HUES48 (cell line): Measurements from ENCODE around the gene IL10RB.

Experiments used
- H3K27ac ChIP-seq: one replicate; pipeline ENCODE4 v1.7.0; 2013; ENCODE audit warnings: low read depth, low read length, inconsistent platforms
- H3K27me3 ChIP-seq: 2 replicates; pipeline ENCODE4 v1.6.1; 2013; ENCODE audit warnings: mild to moderate bottlenecking, low read length; ENCODE audit not compliant: control insufficient read depth, insufficient read depth
- H3K36me3 ChIP-seq: 2 replicates; pipeline ENCODE4 v1.6.1; 2013; ENCODE audit warnings: low read length; ENCODE audit not compliant: control insufficient read depth, insufficient read depth
- H3K4me1 ChIP-seq: 2 replicates; pipeline ENCODE4 v1.6.1; 2013; ENCODE audit warnings: mild to moderate bottlenecking, low read length; ENCODE audit not compliant: control insufficient read depth, insufficient read depth
- H3K4me3 ChIP-seq: 2 replicates; pipeline ENCODE4 v1.5.1; 2013; ENCODE audit warnings: mild to moderate bottlenecking, low read depth, low read length
- H3K9ac ChIP-seq: 2 replicates; pipeline ENCODE4 v1.6.1; 2013; ENCODE audit warnings: mild to moderate bottlenecking, low read depth, low read length, moderate library complexity
- H3K9me3 ChIP-seq: 2 replicates; pipeline ENCODE4 v1.6.1; 2013; ENCODE audit warnings: low read length; ENCODE audit not compliant: control insufficient read depth, insufficient read depth

The IL10RB gene

DNA sequence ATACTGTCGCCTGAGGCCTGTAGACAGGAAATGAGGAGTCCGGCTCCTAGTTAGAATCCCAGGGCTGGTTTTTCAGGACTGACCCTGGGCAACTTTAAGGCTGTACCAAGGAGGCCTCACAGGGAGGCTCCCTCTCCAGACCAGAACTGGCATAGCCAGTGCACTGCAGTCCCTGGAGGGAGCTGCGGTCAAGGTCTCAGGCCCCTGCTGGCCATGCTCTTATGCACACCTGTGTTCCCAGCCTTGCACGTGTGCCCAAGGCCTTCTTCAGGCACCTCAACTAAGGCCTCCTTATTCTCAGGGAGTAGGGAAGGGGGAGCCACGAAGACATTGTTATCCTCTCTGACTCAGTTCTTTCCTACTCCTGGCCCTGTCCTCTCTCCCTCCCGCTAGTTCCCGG lies 36.6 kb downstream of the IL10RB start:
- Histone ChIP-seq H3K4me1 (no peaks in the 10 kb centered on the region), H3K9me3 (no peaks in the 10 kb centered on the region), H3K4me3 (no peak overlapping the region), H3K36me3 (no peaks in the 10 kb centered on the region), H3K27ac (no peak overlapping the region), H3K9ac (no peak overlapping the region), H3K27me3 (no peaks in the 10 kb centered on the region; the same call in 1 of the 2 replicates)

GRCh38 chr21:33305344-33305671 lies 39.1 kb downstream of the IL10RB start:
- no peaks in the 10 kb centered on the region for H3K36me3 ChIP-seq
- H3K4me3 ChIP-seq = no peak overlapping the region
- no peaks in the 10 kb centered on the region for H3K9me3 ChIP-seq
- no peak overlapping the region for H3K27ac ChIP-seq
- no peak overlapping the region for H3K9ac ChIP-seq
- no peaks in the 10 kb centered on the region; the same call in 1 of the 2 replicates for H3K27me3 ChIP-seq
- H3K4me1 ChIP-seq = no peaks in the 10 kb centered on the region

- Histone ChIP-seq H3K9ac (no peak overlapping the region), H3K4me3 (no peak overlapping the region), H3K36me3 (no peaks in the 10 kb centered on the region), H3K4me1 (no peaks in the 10 kb centered on the region), H3K27me3 (no peaks in the 10 kb centered on the region; the same call in 1 of the 2 replicates), H3K27ac (no peak overlapping the region), H3K9me3 (no peaks in the 10 kb centered on the region)
These were observed 39.8 kb downstream of the IL10RB start for GRCh38 chr21:33305938-33306337.

DNA sequence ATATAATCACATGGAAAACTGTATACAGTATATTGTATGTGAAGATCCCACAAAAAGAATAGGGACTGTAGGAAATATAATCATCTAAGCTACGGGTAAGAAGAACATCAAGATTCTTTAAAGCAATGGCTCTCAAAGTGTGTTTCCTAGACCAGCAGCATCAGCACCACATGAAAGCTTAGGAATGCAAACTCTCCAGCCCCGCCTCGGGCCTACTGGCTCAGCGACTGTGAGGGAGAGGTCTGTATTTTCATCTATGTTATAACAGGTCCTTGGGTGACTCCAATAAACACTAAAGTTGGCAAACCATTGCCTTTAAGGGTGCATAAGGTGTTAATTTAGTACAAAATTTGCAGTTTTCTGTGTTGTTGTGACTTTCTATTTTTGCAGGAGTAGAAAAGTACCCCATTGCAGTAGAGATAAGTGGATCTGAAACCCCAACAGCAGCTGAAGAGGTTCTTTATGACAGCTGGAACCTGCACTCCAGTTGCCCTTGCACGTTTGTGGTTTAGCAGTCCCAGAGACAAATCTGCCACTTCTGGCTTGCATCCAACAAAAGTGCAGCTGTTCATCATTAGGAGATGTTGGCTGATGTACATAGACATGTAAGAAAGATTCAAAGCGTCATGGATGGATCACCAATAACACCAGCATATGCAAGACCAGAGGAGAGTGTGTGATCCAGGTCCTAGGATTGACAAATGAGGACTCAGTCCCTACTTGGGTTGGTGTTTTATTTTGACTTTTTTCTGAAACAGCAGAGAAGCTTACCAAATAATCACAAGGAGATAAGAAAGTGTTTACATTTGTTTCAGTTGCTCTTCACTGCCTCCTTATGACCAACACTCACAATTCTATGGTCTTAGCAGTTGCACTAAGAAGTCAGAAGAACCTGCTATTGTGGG lies 42.7 kb downstream of the IL10RB start:
- Histone ChIP-seq H3K9me3 (no peaks in the 10 kb centered on the region), H3K9ac (no peak overlapping the region), H3K4me1 (no peaks in the 10 kb centered on the region), H3K27ac (no peak overlapping the region), H3K4me3 (no peak overlapping the region), H3K36me3 (no peaks in the 10 kb centered on the region), H3K27me3 (no peaks in the 10 kb centered on the region; the same call in 1 of the 2 replicates)

DNA sequence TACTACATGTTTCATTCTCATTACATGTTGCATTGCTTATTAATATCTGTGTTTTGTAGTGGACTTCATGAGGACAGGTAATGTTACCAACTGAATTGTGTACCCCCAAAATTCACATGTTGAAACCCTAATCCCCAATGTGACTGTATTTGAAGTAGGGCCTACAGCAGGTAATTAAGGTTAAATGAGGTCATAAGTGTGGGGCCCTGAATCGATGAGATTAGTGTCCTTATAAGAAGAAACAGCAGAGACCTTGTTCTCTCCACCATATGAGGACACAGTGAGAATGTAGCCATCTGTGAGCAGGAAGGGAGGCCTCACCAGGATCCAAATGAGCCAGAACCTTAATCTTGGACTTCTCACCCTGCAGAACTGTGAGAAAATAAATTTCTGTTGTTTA lies 43.6 kb downstream of the IL10RB start:
- Histone ChIP-seq H3K9ac (no peak overlapping the region), H3K36me3 (no peaks in the 10 kb centered on the region), H3K27me3 (no peaks in the 10 kb centered on the region; the same call in 1 of the 2 replicates), H3K4me3 (no peak overlapping the region), H3K4me1 (no peaks in the 10 kb centered on the region), H3K27ac (no peak overlapping the region), H3K9me3 (no peaks in the 10 kb centered on the region)

DNA sequence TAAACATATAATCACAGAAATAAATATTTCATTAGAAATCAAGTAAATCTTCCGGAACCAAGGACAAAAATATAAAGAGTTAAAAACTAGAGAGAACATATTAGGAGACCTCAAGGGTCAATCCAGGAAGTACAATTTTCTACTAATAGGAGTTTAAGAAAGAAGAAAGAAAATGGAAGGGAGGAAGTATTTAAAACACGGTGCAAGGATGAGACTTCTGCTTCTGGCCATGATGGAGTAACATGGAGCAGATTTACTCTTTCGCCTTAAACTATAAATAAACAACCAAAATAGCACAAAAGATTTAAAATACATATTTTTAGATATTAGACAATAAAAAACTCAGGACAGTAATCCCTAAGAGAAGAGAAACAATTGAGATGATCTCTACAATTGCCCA lies 46.0 kb downstream of the IL10RB start:
- no peak overlapping the region for H3K4me3 ChIP-seq
- H3K4me1 ChIP-seq = no peaks in the 10 kb centered on the region
- H3K9ac ChIP-seq = no peak overlapping the region
- H3K36me3 ChIP-seq = no peaks in the 10 kb centered on the region
- H3K27me3 ChIP-seq = no peaks in the 10 kb centered on the region; the same call in 1 of the 2 replicates
- no peaks in the 10 kb centered on the region for H3K9me3 ChIP-seq
- H3K27ac ChIP-seq = no peak overlapping the region

DNA sequence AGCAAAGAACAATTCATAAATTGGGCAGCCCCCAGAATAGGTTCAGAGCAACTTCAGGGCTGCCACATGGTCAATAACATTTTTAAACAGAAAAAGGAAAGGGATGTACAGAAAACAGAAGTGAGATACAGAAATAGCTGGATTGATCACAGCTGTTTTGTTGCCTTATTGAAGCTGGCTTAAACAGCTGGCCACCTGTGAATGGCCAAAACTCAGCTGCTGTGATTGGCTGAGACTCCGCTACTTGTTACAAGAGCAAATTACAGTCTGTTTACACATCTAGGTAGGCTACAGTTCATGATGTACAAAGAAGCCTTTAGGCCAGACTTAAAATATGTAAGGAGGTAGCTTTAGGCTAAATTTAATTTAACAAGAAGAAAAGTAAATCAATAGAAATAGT lies 47.0 kb downstream of the IL10RB start:
- no peaks in the 10 kb centered on the region for H3K9me3 ChIP-seq

DNA sequence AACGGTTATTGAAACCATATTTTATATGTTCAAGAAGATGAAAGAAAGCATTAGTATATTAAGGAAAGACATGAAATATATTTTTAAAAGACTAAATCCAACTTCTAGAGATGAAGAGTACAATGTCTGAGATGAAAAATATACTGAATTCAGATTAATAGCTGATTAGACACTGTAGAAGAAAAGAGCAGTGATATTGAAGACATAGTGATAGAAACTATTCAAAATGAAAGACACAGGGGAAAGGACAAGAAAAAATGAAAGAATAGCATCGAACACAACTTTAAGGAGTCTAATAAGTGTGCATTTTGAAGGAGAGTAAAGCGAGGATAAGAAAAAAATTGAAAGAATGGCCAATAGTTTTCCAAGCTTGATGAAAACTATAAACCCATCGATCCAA lies 47.4 kb downstream of the IL10RB start:
- Histone ChIP-seq H3K9me3 (no peaks in the 10 kb centered on the region), H3K4me3 (no peak overlapping the region), H3K4me1 (no peaks in the 10 kb centered on the region), H3K9ac (no peak overlapping the region), H3K27me3 (no peaks in the 10 kb centered on the region), H3K27ac (no peak overlapping the region), H3K36me3 (no peaks in the 10 kb centered on the region)

More for the DNA sequence above, 47.0 kb downstream of the IL10RB start:
- no peak overlapping the region for H3K9ac ChIP-seq
- no peaks in the 10 kb centered on the region for H3K36me3 ChIP-seq
- H3K27me3 ChIP-seq = no peaks in the 10 kb centered on the region
- no peak overlapping the region for H3K4me3 ChIP-seq
- no peaks in the 10 kb centered on the region for H3K4me1 ChIP-seq
- no peak overlapping the region for H3K27ac ChIP-seq

DNA sequence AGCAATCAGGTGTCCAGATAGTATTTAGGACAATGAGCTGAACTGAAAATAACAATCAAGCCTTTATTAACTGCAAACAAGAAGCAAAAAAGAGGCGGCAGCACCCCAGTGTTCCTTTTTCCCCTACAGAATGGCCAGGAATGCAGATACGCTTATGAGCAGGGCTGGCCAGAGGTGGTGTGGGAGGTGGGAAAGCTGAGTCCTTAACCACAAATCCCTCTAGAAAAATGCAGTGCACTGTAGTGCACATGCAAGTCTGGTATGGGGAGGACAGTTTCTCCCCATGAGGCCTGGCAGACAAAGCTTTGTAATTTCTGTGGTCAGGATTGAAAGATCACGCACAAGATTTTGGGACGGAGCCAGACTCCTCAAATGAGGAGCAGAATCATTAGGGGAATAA lies 47.9 kb downstream of the IL10RB start:
- H3K9ac ChIP-seq = no peak overlapping the region
- no peaks in the 10 kb centered on the region for H3K9me3 ChIP-seq
- no peak overlapping the region for H3K4me3 ChIP-seq
- H3K27ac ChIP-seq = no peak overlapping the region
- H3K36me3 ChIP-seq = no peaks in the 10 kb centered on the region
- H3K27me3 ChIP-seq = no peaks in the 10 kb centered on the region
- no peaks in the 10 kb centered on the region for H3K4me1 ChIP-seq

- H3K9me3 ChIP-seq = no peaks in the 10 kb centered on the region; the same call in 1 of the 2 replicates
- H3K27ac ChIP-seq = no peak overlapping the region
- H3K27me3 ChIP-seq = no peaks in the 10 kb centered on the region
- no peak overlapping the region for H3K4me3 ChIP-seq
- H3K36me3 ChIP-seq = no peaks in the 10 kb centered on the region
- no peaks in the 10 kb centered on the region for H3K4me1 ChIP-seq
- H3K9ac ChIP-seq = no peak overlapping the region
These were observed 50.0 kb downstream of the IL10RB start for GRCh38 chr21:33315946-33316710.

GRCh38 chr21:33317145-33317544 lies 51.0 kb downstream of the IL10RB start:
- Histone ChIP-seq H3K4me3 (no peak overlapping the region), H3K27me3 (no peaks in the 10 kb centered on the region)

More at GRCh38 chr21:33317145-33317544, 51.0 kb downstream of the IL10RB start:
- no peak overlapping the region for H3K27ac ChIP-seq
- H3K4me1 ChIP-seq = no peaks in the 10 kb centered on the region
- no peak overlapping the region for H3K9ac ChIP-seq
- no peaks in the 10 kb centered on the region for H3K36me3 ChIP-seq
- no peaks in the 10 kb centered on the region; the same call in 1 of the 2 replicates for H3K9me3 ChIP-seq
